Lower lobe of right lung (tissue), 2 donors: ENCODE data around the gene CSF1R. TPM values are rescaled to one million over a fixed set of nuclear protein-coding genes. Genes with fewer than 3 reads are reported as not detected.
A peak's percentile ranks its signal among the peaks of the same experiment; 100 is the strongest.
"Not testable (repeated sequence)": the region's sequence is repeated elsewhere in the genome, so short reads cannot be mapped to it uniquely, and the experiment has no call there.

Experiments
- ATAC-seq, 2 donors: fragments of 200-7000 bp; cut with Tn5 transposase; one replicate each; pipeline ENCODE4 v1.9.1; 2020 to 2022; ENCODE audit warnings: mild to moderate bottlenecking in 2 of 2, moderate library complexity in 2 of 2
- DNase-seq: peaks from one replicate; pipeline ENCODE4 v3.0.0-alpha.2; 2020
- H3K27ac ChIP-seq: fragments of 200-600 bp; one replicate; pipeline ENCODE4 v1.8.0; 2022
- H3K27me3 ChIP-seq: fragments of 200-600 bp; one replicate; pipeline ENCODE4 v1.8.0; 2022; ENCODE audit warnings: low read depth
- H3K36me3 ChIP-seq: fragments of 200-600 bp; one replicate; pipeline ENCODE4 v1.8.0; 2022; ENCODE audit warnings: mild to moderate bottlenecking
- H3K4me1 ChIP-seq: fragments of 200-600 bp; one replicate; pipeline ENCODE4 v1.8.0; 2022
- H3K4me3 ChIP-seq: fragments of 200-600 bp; one replicate; pipeline ENCODE4 v1.8.0; 2022; ENCODE audit warnings: mild to moderate bottlenecking
- H3K9me3 ChIP-seq: fragments of 200-600 bp; one replicate; pipeline ENCODE4 v1.8.0; 2022
- CTCF ChIP-seq: fragments of 200-600 bp; IDR thresholded peaks from one replicate; pipeline ENCODE4 v1.8.0; 2022; ENCODE audit warnings: antibody characterized with exemption, mild to moderate bottlenecking
- intact Hi-C: fragments of 100-400 bp; cut with DNase I; formaldehyde crosslinking; loops from one replicate; pipeline ENCODE4 v1.11.0; 2022
- total RNA-seq: library from RNA; stranded (reverse); fragmentation: NEBNext Ultra II Directional; extraction: Animal tissue kit (Norgen Biotek cat#: 25700); gene quantifications from one replicate; pipeline ENCODE4 v1.2.1, GENCODE V29; 2021
- donor health status: DM: no; HTN: yes; CAD: no; lungs with severe emphysema.

CSF1R gene
- total RNA-seq, 1 donor from 2014 or later, result 78.2 TPM

- DNase-seq (no peak), ATAC-seq (no peak)
- intact Hi-C loops, result no loop called here
- no peak for TF ChIP-seq CTCF
- Histone ChIP-seq H3K27me3 (no peaks in the 10 kb centered on the region), H3K4me1 (peaks cover 16% of the 10 kb centered on the region), H3K27ac (no peak overlapping the region), H3K4me3 (peak overlapping the region; percentile 50), H3K9me3 (no peaks in the 10 kb centered on the region), H3K36me3 (no peaks in the 10 kb centered on the region)
Observed at GRCh38 chr5:150085191-150085912, 1.0 kb downstream of the CSF1R start.

- DNase-seq, H3K27ac ChIP-seq, H3K27me3 ChIP-seq, H3K9me3 ChIP-seq, ATAC-seq, intact Hi-C loops, H3K36me3 ChIP-seq: not testable (repeated sequence)
- peak overlapping the region; percentile 50 for H3K4me3 ChIP-seq
- H3K4me1 ChIP-seq, result peaks cover 16% of the 10 kb centered on the region
Observed at GRCh38 chr5:150084754-150085153, 1.6 kb downstream of the CSF1R start.

GRCh38 chr5:150082889-150083288, 3.5 kb downstream of the CSF1R start:
- DNase-seq (no peak), ATAC-seq (peak; percentile 3 to 4)
- intact Hi-C loops, result no loop called here
- Histone ChIP-seq H3K9me3 (no peaks in the 10 kb centered on the region), H3K36me3 (peaks cover 1% of the 10 kb centered on the region), H3K4me1 (peaks cover 16% of the 10 kb centered on the region), H3K27ac (peak overlapping the region; percentile 18), H3K27me3 (no peaks in the 10 kb centered on the region), H3K4me3 (peak overlapping the region; percentile 27)
- no peak for TF ChIP-seq CTCF

GRCh38 chr5:150082374-150082773, 4.0 kb downstream of the CSF1R start:
- H3K27me3 ChIP-seq, result no peaks in the 10 kb centered on the region
- DNase-seq, result no peak
- H3K4me1 ChIP-seq, result peaks cover 16% of the 10 kb centered on the region
- H3K27ac ChIP-seq, result peak overlapping the region; percentile 18
- no peaks in the 10 kb centered on the region for H3K9me3 ChIP-seq
- peak overlapping the region; percentile 27 for H3K4me3 ChIP-seq
- TF ChIP-seq CTCF, result no peak
- H3K36me3 ChIP-seq, result peaks cover 6% of the 10 kb centered on the region
- ATAC-seq, result no peak
- intact Hi-C loops, result no loop called here

GRCh38 chr5:150081541-150082283, 4.6 kb downstream of the CSF1R start:
- Histone ChIP-seq H3K9me3 (no peaks in the 10 kb centered on the region), H3K36me3 (peaks cover 7% of the 10 kb centered on the region), H3K4me3 (peak overlapping the region; percentile 27), H3K4me1 (peaks cover 16% of the 10 kb centered on the region), H3K27ac (no peak overlapping the region), H3K27me3 (no peaks in the 10 kb centered on the region)
- intact Hi-C loops, result no loop called here
- ATAC-seq (peak; percentile 86 to 89), DNase-seq (peak; percentile 90)
- no peak for TF ChIP-seq CTCF
